OCI-LY3 (cell line): ENCODE measurements around the gene GOLPH3L.

Experiments used
- EZH2phosphoT487 ChIP-seq: fragments of 200-600 bp; shearing (Covaris generic); IDR thresholded peaks from 2 replicates; pipeline ENCODE4 v1.6.1; 2018; ENCODE audit warnings: antibody characterized with exemption, mixed run types, low read depth
- TF ChIP-seq, protein P1 (sequence below): fragments of 200-600, 300-600 bp; sonication (generic); IDR thresholded peaks from 2 replicates; pipeline ENCODE4 v1.5.1; 2014; ENCODE audit warnings: antibody characterized with exemption, low read length, low read depth

DNA sequence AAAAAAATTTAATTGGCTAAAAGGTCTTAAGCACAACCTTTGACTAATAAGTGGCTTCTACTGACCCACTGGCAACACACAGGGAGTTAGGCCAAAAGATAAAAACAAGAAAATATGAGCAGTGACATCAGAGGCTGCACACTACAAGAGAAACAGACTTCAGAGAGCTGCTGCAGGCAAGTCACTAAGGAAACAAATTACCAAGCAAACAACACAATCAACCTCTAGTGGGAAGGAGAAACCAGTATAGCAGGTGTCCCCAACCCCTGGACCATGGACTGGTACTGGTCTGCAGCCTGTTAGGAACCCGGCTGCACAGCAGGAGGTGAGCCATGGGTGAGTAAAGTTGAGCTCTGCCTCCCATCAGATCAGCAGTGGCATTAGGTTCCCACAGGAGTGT is 46.8 kb downstream of the GOLPH3L start:
- TF ChIP-seq, protein P1, sequence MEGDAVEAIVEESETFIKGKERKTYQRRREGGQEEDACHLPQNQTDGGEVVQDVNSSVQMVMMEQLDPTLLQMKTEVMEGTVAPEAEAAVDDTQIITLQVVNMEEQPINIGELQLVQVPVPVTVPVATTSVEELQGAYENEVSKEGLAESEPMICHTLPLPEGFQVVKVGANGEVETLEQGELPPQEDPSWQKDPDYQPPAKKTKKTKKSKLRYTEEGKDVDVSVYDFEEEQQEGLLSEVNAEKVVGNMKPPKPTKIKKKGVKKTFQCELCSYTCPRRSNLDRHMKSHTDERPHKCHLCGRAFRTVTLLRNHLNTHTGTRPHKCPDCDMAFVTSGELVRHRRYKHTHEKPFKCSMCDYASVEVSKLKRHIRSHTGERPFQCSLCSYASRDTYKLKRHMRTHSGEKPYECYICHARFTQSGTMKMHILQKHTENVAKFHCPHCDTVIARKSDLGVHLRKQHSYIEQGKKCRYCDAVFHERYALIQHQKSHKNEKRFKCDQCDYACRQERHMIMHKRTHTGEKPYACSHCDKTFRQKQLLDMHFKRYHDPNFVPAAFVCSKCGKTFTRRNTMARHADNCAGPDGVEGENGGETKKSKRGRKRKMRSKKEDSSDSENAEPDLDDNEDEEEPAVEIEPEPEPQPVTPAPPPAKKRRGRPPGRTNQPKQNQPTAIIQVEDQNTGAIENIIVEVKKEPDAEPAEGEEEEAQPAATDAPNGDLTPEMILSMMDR: no peak
- TF ChIP-seq EZH2phosphoT487: no peak
